ENCODE measurements around the gene GLS2.

DNA sequence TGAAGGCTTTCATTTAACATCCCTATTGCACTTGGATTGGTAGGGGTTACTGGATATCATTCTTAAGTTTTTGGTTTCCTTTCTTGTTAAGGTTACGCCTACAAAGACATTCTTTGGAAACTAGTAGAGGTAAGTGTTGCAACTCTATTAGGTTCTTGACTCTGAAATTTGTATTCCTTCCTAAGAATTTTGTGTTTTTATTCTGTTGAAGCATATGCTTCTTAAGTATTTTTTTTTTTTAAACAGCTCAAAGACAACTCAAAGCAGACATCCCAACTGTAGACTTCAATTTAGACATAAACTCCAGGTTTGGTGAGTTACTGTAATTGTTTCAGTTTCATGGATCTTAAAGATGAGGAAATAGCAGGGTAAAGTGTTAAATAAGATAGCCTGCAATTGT is 32.5 kb upstream of the GLS2 start:
- TF ChIP-seq CTCF (conservative IDR thresholded peaks at IDR 0.05; ENCODE audit: low read length) (no peak), EZH2phosphoT487 (IDR thresholded peaks at IDR 0.05; ENCODE audit: borderline replicate concordance) (no peak)

Measured in Loucy (cell line).